Measurements from ENCODE around the gene SERPINB10.

SERPINB10 gene

GRCh38 chr18:63982361-63982760 is 74.6 kb downstream of the SERPINB10 start:
- DNase-seq: no peak

All from SHP77 (cell line).